Adrenal gland (tissue), 5 donors: ENCODE data around the gene AHCY.

Experiments used
- POLR2A ChIP-seq, 2 donors: fragments of 450-650 bp; IDR thresholded peaks; one replicate each; pipeline ENCODE4 v1.6.1; 2017; ENCODE audit warnings: antibody characterized with exemption in 2 of 2, mild to moderate bottlenecking in 2 of 2, moderate library complexity in 1 of 2
- TF ChIP-seq, protein P1 (sequence below), 6 experiments: fragments of 450-650 bp in 4 of 6; fragments of 200-600 bp in 2 of 6; sonication (generic) in 1 of 6; IDR thresholded peaks; 1 replicate in 5 of 6; 2 replicates in 1 of 6; pipeline versions ENCODE4 v1.5.1 to v1.8.0; 2016 to 2021; ENCODE audit warnings: antibody characterized with exemption in 6 of 6, mild to moderate bottlenecking in 2 of 6, moderate library complexity in 1 of 6
- donor health status: DM: no; HTN: no; CAD: no.

DNA sequence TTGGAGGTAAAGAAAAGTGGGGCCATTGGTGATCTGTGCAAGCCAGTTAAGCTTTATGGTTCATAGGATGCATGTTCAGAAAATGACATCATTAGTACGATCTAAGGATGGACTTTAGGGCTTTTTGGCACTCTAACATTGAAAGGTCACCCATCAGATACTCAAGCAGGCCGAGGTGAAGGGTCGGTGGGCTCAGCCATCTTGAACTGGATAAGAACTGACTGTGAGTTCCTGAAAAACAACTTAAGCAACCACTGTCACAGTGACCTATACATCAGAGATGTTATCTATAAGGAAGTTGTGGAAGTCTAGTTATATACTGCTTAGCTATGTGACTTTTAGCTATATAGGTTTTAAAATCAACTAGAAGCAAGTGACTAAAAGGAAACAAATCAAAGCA lies 46.9 kb upstream of the AHCY start:
- TF ChIP-seq, protein P1, sequence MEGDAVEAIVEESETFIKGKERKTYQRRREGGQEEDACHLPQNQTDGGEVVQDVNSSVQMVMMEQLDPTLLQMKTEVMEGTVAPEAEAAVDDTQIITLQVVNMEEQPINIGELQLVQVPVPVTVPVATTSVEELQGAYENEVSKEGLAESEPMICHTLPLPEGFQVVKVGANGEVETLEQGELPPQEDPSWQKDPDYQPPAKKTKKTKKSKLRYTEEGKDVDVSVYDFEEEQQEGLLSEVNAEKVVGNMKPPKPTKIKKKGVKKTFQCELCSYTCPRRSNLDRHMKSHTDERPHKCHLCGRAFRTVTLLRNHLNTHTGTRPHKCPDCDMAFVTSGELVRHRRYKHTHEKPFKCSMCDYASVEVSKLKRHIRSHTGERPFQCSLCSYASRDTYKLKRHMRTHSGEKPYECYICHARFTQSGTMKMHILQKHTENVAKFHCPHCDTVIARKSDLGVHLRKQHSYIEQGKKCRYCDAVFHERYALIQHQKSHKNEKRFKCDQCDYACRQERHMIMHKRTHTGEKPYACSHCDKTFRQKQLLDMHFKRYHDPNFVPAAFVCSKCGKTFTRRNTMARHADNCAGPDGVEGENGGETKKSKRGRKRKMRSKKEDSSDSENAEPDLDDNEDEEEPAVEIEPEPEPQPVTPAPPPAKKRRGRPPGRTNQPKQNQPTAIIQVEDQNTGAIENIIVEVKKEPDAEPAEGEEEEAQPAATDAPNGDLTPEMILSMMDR (IDR thresholded peaks at IDR 0.05), result no peak
- no peak for TF ChIP-seq POLR2A (IDR thresholded peaks at IDR 0.05)
